Measurements from ENCODE around the gene CBX5.
A peak's percentile ranks its signal among the peaks of the same experiment; 100 is the strongest.
"Not testable (repeated sequence)": the region's sequence is repeated elsewhere in the genome, so short reads cannot be mapped to it uniquely, and the experiment has no call there.

CBX5 gene

DNA sequence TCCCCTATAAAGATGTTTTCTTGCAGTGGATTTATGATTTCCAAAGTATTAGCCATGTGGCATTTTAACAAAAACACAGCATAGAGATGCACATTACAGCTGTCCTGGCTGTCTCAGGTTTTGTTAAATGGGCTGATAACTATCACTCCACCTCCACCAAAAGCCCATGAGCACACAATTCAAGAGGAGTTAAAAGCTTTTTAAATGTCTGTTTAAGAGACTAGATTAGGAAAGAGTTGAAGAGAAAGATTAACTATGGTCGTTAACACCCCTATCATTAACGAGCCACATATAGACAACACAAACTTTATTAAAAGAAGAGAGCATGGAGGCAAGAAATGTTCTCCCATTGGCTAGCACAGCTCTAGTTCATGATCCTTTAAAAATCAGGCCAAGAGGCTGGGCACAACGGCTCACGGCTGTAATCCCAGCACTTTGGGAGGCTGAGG, 14.5 kb downstream of the CBX5 start:
- no peak for DNase-seq

DNA sequence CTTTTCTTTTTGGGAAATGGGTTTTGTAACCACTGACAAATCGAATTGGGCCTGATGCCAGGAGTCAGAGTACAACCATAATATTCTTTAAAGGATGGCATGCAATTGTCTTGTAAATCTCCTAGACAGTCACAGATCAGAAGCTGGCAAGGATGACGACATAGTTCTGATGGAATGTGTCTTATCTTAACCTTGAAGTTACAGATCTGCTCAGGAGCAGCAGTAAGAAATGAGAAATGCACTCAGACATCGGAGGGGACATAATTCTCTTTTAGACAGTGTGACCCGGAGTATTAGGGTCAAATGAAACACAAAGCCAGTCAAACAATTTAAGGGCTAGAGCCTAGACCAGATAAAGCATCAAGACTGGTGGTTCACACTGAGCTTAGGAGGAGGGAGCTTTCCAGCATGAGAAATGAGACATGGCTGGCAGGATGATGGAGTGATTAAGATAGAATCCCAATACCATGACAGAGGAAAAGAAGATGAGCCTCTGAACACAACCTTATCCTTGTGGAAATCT, 17.5 kb downstream of the CBX5 start:
- DNase-seq = no peak

- DNase-seq = no peak
These were observed 18.0 kb downstream of the CBX5 start for GRCh38 chr12:54261815-54262402.

DNA sequence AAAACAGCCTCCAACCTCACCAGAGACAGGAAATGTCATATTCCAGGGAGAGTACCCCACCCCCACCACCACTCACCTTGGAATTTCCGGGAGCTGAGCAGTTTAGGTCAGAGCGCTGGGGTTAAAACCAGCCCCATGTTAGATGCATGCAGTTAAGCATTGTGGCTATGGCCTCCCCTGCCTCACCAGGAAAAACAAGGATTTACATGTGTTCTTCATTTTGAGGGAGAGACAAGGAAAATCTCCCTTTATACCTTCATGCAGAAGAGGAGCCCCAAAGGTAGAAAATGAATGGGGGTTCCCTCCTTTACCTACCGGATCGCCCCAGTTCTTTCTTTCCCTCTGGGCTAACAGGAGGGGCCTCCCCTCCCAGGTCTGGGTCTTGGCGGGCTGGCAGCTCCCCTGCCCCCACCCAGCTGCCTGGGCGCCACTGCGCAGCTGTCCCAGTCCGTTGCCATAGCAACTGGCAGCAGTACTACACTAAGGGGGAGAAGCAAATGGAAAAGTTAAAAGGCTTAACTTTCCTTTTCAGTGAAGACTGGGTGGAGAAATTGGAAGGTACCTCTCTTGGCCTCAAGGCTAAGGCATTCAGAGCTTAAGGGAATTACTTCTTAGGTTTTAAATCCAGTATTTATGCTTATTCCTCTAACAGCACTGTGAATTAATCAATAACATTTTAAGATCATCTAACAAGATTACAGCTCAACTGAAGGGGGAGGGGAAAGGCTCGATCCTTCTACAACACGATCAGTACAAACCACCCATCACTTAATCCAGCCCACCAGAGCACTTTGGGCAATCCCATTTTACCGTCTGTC, 20.5 kb downstream of the CBX5 start:
- DNase-seq = peak in 2 of 5 donors; percentile 9 to 31

DNA sequence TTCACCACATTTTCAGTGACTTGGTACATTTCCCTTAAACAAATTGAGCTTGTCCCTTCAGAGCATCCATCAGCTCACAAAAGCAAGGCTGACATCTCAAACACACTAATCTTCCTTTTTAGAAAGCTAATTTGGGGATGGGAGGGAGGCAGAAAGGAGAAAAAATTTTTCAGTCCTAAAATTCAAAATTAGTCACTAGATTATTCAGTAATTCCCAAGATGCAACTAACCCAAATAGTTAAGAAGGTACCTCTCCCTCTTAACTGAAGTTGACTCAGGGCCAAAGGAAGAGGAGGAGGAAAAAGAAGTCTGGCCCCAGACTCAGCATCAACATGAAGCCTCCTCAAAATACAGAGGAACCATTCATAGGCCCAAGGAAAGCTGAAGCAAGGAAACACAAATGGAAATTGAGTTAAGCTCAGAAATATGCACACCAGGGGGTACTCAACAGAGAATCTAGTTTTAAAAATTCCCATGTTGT, 21.7 kb downstream of the CBX5 start:
- no peak for DNase-seq

GRCh38 chr12:54257332-54257731, 22.6 kb downstream of the CBX5 start:
- DNase-seq = no peak

- DNase-seq = no peak
These were observed 26.7 kb downstream of the CBX5 start for GRCh38 chr12:54253240-54253639.

- peak in 1 of 5 donors; percentile 30 for DNase-seq
These were observed 28.1 kb downstream of the CBX5 start for GRCh38 chr12:54251667-54252284.

DNA sequence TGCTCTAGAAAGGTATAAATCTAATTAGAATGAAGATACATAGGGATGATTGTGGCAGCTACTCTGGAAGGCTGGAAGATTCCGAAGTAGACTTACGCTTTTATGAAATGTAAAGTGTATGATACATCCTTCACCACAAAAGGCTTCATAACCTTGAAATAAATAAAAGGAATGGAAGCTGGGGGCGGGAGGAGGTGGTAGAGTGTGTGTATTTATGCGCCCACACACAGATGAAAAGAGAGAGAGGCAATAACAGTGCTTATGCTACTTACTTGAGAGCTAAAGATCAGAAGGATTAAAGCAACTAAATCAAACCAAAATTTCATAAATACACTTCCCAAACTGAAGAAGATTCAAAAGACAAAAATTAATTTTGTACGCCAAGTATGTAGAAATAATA, 30.4 kb downstream of the CBX5 start:
- DNase-seq = no peak

DNA sequence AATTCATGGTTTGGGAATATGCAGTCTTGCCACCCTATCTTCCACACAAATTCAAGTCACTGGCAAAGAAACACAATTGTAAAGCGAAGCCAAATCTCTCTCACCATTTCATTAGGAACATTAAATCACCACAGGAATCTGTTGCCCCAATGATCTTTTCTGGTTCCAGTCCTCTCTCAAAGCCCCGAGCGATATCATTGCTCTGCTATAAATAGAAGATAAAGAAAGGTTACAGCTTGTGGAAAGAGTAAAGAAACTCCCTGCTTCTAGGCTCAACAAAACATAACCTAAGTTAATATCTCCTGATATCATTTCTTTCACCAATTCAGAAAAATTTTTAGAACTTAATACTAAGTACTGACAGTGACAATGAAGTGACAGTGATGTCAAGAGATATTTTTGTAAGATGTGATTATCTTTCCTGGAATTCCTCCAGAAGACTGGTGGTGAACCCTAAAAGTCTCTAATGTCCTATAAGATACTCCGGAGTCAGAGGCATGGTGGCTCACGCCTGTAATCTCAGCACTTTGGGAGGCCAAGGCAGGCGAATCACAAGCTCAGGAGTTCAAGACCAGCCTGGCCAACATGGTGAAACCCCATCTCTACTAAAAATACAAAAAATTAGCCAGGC, 33.8 kb downstream of the CBX5 start:
- DNase-seq = no peak

DNA sequence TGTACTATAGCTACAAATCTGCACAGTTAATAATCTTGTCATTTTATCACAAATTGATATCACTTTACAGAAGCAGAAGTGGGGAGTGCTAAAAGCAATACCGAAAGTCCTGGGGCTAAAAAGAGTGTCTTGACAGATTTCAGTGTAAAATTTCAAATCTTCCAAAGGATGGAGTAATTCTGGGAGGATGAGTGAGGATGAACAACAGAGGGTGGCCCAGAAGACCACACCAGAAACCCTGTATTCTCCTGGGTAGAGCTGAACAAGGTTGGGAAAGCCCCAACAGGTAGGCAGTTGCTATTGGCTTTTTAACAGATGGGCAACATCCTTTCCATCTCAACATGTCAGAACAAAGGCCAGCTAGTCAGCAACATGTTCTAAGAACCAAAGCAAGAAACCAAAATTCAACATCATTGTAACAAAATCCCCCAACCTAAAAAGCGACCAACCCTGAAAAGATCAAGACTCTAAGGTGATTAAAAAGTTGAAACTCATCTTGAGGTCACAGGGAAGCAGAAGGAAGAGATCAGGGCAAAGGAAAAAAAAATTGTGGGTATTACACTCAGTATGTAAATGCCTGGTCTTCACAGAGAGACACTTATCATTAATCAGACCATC, 38.8 kb downstream of the CBX5 start:
- no peak for DNase-seq

- no peak for DNase-seq
These were observed 39.8 kb downstream of the CBX5 start for GRCh38 chr12:54240129-54240528.

- DNase-seq = no peak
These were observed 40.3 kb downstream of the CBX5 start for GRCh38 chr12:54239620-54240019.

- no peak for DNase-seq
These were observed 41.4 kb downstream of the CBX5 start for GRCh38 chr12:54238531-54238930.

DNA sequence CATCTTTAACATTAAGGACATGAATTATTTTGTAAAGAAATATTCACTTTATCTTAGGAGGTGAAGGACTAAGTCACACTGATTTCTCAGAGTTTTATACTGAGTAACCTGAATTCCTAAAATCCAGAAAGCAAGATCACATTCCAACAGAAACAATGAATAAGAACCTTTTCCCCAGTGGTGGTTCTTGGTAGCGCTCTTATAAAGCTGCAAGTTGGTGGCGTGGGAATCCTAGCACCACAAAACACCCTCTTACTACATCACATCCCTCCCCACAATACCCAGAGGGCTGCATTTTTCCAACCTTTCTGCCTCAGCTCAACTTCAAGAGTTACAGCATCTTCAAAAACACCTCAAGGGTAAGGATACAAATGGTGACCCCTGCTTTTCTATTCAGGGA, 47.1 kb downstream of the CBX5 start:
- DNase-seq = no peak

DNA sequence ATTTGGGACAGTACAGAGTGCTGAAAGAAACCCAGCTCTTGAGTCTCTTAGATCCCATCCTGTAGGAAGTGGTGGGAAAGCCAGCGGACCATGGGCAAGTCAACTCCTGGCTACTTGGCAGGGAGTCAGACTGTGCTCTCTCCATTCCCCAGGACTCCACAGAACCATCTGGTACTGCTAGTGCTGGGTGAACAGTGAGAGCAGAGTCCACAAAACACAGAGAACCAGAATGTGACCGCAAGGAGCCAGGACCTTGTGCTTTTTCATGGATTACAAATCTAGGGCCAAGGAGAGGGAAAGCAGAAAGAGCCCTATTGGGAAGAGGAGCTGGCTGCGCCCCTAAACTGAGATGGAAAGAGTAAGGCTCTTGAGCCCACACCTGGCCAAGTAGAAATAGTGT, 48.7 kb downstream of the CBX5 start:
- DNase-seq = not testable (repeated sequence)

DNA sequence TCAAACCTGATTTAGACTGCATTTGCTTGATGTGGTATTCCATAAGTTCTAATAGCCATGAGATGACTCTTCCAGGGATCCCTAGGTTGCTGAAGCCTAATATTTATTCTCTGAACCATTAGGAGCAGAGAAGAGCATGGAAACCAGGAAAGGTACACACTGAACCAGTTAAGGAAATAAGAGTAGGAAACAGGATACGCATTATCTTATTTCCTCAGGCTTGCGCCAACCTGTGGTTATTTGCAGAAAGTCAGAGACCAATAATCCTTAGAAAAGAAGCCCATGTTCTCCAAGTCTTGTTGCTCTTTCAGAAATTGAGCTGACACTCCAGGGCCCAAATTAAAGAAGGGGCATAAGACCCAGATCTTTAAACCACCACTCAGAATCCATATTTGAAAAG, 49.4 kb downstream of the CBX5 start:
- no peak for DNase-seq

DNA sequence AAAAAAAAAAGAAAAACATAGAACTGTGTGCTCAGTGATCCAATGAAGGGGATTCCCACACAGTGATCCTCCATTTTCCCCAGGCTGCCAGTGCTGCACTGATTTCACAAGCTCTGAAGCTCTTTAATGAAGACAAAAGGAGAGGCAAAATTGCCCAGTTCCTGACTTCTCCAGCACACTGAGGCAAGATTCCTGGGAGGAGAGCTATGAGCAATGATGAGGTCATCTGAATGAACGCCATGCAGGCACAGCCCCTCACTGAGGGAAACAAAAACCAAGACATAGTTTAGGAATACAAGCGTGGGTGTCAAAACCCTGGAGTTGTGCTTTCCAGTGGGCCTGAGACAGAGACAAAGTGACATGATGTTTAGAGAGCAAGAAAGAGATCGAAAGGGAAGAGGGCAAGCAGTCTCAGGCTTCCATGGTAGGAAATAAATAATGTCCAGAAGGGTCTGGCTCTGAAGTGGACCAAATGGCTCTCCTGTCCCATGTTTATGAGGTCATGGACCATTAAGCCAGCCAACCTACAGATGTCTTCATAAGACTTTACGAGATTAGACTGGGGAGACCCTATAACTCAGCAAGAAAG, 50.2 kb downstream of the CBX5 start:
- no peak for DNase-seq

DNA sequence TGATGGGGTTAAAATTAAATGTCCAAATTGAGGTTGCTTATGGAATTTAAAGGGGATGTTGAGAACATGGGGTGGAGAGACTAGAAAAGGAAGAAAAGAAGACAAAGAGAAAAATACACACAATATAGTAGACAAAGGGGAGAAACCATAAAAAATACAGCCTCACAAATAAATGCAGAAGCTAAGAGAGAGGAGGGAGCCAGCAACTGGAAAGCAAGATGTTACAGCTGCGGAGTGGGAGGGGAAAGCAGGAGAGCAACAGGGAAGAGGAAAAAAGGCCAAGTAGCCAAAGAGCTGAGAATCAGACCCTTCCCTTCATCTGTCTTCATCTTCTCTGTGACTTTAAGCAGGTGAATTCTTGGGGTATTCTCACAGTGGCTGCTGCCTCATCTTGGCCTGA, 51.5 kb downstream of the CBX5 start:
- DNase-seq = no peak

- not testable (repeated sequence) for DNase-seq
These were observed 52.0 kb downstream of the CBX5 start for GRCh38 chr12:54227927-54228326.

DNA sequence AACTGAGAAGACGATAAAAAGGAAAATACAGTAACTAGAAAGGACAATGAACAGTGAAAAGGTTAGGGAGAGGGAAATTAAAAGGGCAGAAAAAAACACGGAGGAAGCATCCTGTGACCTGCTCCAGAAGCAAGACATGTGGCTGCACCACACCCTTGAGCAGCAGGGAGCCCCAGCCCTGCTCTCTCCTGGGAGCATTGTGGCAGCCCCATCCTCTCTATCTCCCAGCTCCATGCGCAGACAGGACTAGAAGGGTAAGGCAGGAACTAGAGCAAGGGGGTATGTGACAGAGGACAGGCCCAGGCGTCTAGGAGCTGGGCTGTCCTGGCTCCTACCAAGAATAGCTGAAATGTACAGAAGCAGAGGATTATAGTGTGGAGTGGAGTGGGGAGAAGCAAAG, 52.5 kb downstream of the CBX5 start:
- DNase-seq = no peak

DNA sequence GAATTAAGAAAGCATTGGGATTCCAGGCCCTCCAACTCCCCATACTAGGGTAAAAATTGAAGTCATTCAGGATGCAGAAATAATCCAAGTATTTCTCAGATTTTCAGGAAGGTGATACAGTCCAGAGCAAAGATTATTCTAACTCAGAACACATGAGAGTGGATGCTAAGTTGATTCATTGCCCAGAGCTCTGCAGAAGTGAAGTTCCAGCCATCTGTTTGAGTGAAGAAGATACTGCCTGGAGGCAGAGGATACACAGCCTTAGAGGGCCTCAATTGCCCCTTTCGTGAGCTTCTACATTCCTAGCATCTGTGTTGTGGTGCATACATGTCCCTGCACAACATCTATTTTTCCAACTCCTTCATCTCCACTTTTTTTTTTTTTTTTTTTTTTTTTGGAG, 54.3 kb downstream of the CBX5 start:
- DNase-seq = no peak

Measured in T-helper 1 cell (primary cell).